ENCODE results near the gene RFK.

- no peak for TF ChIP-seq POLR2A (IDR thresholded peaks at IDR 0.05; ENCODE audit: low read depth, low read length)
- TF ChIP-seq POLR2AphosphoS5 (IDR thresholded peaks at IDR 0.05; ENCODE audit: low read depth, low read length): no peak
- no peak for TF ChIP-seq TAF1 (IDR thresholded peaks at IDR 0.05; ENCODE audit: low read depth, low read length)
- no peak for TF ChIP-seq SPI1 (IDR thresholded peaks at IDR 0.05; ENCODE audit: low read depth, low read length)
- TF ChIP-seq POU2F2 (IDR thresholded peaks at IDR 0.05; ENCODE audit: low read depth, low read length): no peak
- no peak for TF ChIP-seq PAX5 (IDR thresholded peaks at IDR 0.05; ENCODE audit: insufficient read depth, low read length, severe bottlenecking)
These were observed 30.3 kb upstream of the RFK start for GRCh38 chr9:76424491-76424890.
